K562 (cell line): ENCODE measurements around the gene UBE3B. TPM values are rescaled to one million over a fixed set of nuclear protein-coding genes. Genes with fewer than 3 reads are reported as not detected.

Experiments used
- ATAC-seq: fragments of 200-7000 bp; cut with Tn5 transposase; 3 replicates; pipeline ENCODE4 v1.9.1; 2020; ENCODE audit warnings: moderate library complexity
- BruUV-seq: library from RNA; stranded (reverse); fragments of 400-500 nt; replicated peaks from 2 replicates; lab custom pipeline; 2021; lab: Mats Ljungman, UMichigan
- CTCF ChIA-PET: fragments of 300-600 bp; formaldehyde crosslinking; extraction: SDS; loops from one replicate; lab custom pipeline; 2021; ENCODE audit warnings: low intra/inter-chr PET ratio; lab: Yijun Ruan, JAX
- POLR2A ChIA-PET: fragments of 300-600, 350-650 bp; sonication (Branson Sonifier 250); formaldehyde crosslinking; extraction: SDS; loops from one replicate; lab custom pipeline; 2021; ENCODE audit warnings: antibody characterized with exemption, inconsistent platforms; lab: Yijun Ruan, JAX
- DNase-seq, 4 experiments: peaks; one replicate each; pipeline versions ENCODE4 v3.0.0 to v3.0.0-alpha.2; 2011 to 2018; ENCODE audit warnings: low spot score in 3 of 4, mixed read lengths in 3 of 4; ENCODE audit errors: extremely low read depth in 1 of 4
- FAIRE-seq: peaks from 2 replicates; lab custom pipeline; 2011; peaks lifted over from hg19 to GRCh38; lab: Jason Lieb, UNC
- H2AFZ ChIP-seq: 2 replicates; pipeline ENCODE4 v1.6.0; 2011; ENCODE audit warnings: low read depth, low read length, control low read depth, inconsistent platforms
- H3K27ac ChIP-seq: fragments of 200-600 bp; 3 replicates; pipeline ENCODE4 v1.8.0; 2011; ENCODE audit warnings: low read depth, mild to moderate bottlenecking, control low read depth, inconsistent platforms, low read length, moderate library complexity, mixed read lengths; ENCODE audit errors: extremely low read depth
- H3K27me3 ChIP-seq, 2 experiments: fragments of 300-600 bp in 1 of 2; 2 replicates in 1 of 2; 3 replicates in 1 of 2; pipeline versions ENCODE4 v1.6.0 to v1.8.0; 2011; ENCODE audit warnings: inconsistent platforms in 2 of 2, low read length in 2 of 2, mild to moderate bottlenecking in 1 of 2, mixed read lengths in 1 of 2, moderate library complexity in 1 of 2; ENCODE audit not compliant: control insufficient read depth in 2 of 2, insufficient read depth in 2 of 2
- H3K36me3 ChIP-seq: fragments of 300-600 bp; 3 replicates; pipeline ENCODE4 v1.8.0; 2011; ENCODE audit warnings: mild to moderate bottlenecking, low read length, inconsistent platforms; ENCODE audit not compliant: control insufficient read depth, insufficient read depth
- H3K4me1 ChIP-seq, 2 experiments: fragments of 200-600 bp in 1 of 2; replicated peaks in 1 of 2; 2 replicates in 1 of 2; 3 replicates in 1 of 2; pipeline versions ENCODE4 v1.5.1 to v1.8.0; 2011; ENCODE audit warnings: inconsistent platforms in 2 of 2, low read length in 2 of 2, mild to moderate bottlenecking in 1 of 2, mixed read lengths in 1 of 2, moderate library complexity in 1 of 2; ENCODE audit not compliant: control insufficient read depth in 2 of 2, insufficient read depth in 2 of 2
- H3K4me2 ChIP-seq: 2 replicates; pipeline ENCODE4 v1.6.1; 2011; ENCODE audit warnings: low read length, control low read depth, inconsistent platforms, mixed read lengths; ENCODE audit not compliant: insufficient read depth
- H3K4me3 ChIP-seq: fragments of 200-600 bp; sonication (generic), shearing (Covaris generic); 2 replicates; pipeline ENCODE4 v1.5.1; 2016; ENCODE audit warnings: control low read depth, inconsistent platforms
- H3K79me2 ChIP-seq: fragments of 200-600 bp; 3 replicates; pipeline ENCODE4 v1.8.0; 2011; ENCODE audit warnings: low read length, inconsistent platforms; ENCODE audit not compliant: control insufficient read depth, insufficient read depth
- H3K9ac ChIP-seq, 2 experiments: 2 replicates each; pipeline versions ENCODE4 v1.6.0 to v1.6.1; 2011; ENCODE audit warnings: low read depth in 2 of 2, low read length in 2 of 2, control low read depth in 1 of 2, inconsistent platforms in 1 of 2, mild to moderate bottlenecking in 1 of 2, mixed read lengths in 1 of 2; ENCODE audit not compliant: insufficient read depth in 1 of 2
- H3K9me1 ChIP-seq: one replicate; pipeline ENCODE4 v1.6.0; 2011; ENCODE audit warnings: inconsistent platforms, mild to moderate bottlenecking, low read length, moderate library complexity; ENCODE audit not compliant: control insufficient read depth, insufficient read depth
- H3K9me3 ChIP-seq: replicated peaks from 2 replicates; pipeline ENCODE4 v1.5.1; 2011; ENCODE audit warnings: low read depth, low read length, inconsistent platforms; ENCODE audit not compliant: control insufficient read depth, insufficient read depth
- H4K20me1 ChIP-seq: replicated peaks from 2 replicates; pipeline ENCODE4 v1.6.1; 2011; ENCODE audit warnings: low read length, inconsistent platforms, mixed read lengths; ENCODE audit not compliant: control insufficient read depth, insufficient read depth
- HDAC2 ChIP-seq: fragments of 450-650 bp; IDR thresholded peaks from 2 replicates; pipeline ENCODE4 v1.6.1; 2016; ENCODE audit warnings: mild to moderate bottlenecking
- HMG20B ChIP-seq: fragments of 250-450 bp; sonication (Bioruptor Pico); IDR thresholded peaks from 2 replicates; pipeline ENCODE4 v1.5.0; 2021; ENCODE audit warnings: mild to moderate bottlenecking
- NBN ChIP-seq: fragments of 450-650 bp; IDR thresholded peaks from 2 replicates; pipeline ENCODE4 v1.6.1; 2016; ENCODE audit warnings: low read depth, mild to moderate bottlenecking
- SMARCA5 ChIP-seq: fragments of 450-650 bp; IDR thresholded peaks from 2 replicates; pipeline ENCODE4 v1.6.1; 2016
- TEAD1 ChIP-seq, 2 experiments: fragments of 450-650 bp in 1 of 2; sonication (generic) in 1 of 2; formaldehyde crosslinking; IDR thresholded peaks; 2 replicates each; pipeline versions ENCODE4 v1.4.0 to v1.8.0; 2020 to 2022; ENCODE audit warnings: mild to moderate bottlenecking in 2 of 2, missing genetic modification reagents in 1 of 2
- WGBS: fragments of 100-300 bp; shearing (Covaris generic); methylation state at CpG from one replicate; pipeline ENCODE4 v1.1.6; 2016; ENCODE audit warnings: low coverage, mixed read lengths; ENCODE audit not compliant: insufficient coverage; ENCODE audit errors: missing lambda C conversion rate; 5-methylcytosine and 5-hydroxymethylcytosine counted together
- in situ Hi-C: fragments of 300-500 bp; cut with MboI; formaldehyde crosslinking; loops from 4 replicates; pipeline ENCODE4 v1.15.0; 2018; ENCODE audit warnings: inconsistent platforms, mixed read lengths
- intact Hi-C: fragments of 100-400 bp; cut with micrococcal nuclease; formaldehyde crosslinking; loops from 2 replicates; pipeline ENCODE4 v1.14.2; 2022
- polyA plus RNA-seq, 8 experiments: library from polyadenylated mRNA; depleted of rRNA in 4 of 8; stranded (reverse) in 5 of 8; unstranded in 3 of 8; fragments of >200 nt; fragmentation: Nextera tagmentation in 2 of 8; fragmentation: Illumina TruSeq in 1 of 8; extraction: Ambion mirVana in 2 of 8; extraction: Trizol in 1 of 8; gene quantifications; 2 replicates each; pipeline versions ENCODE4 v1.2.1 to v1.2.3, GENCODE V29; 2011 to 2014; ENCODE audit warnings: inconsistent platforms in 1 of 8, missing spikeins in 1 of 8
- total RNA-seq, 7 experiments: library from RNA; depleted of rRNA in 6 of 7; stranded (reverse); fragments of >200 nt in 6 of 7; fragmentation: Illumina TruSeq in 2 of 7; extraction: Trizol in 2 of 7; gene quantifications; 2 replicates each; pipeline versions ENCODE4 v1.2.1 to v1.2.3, GENCODE V29; 2011 to 2021; ENCODE audit warnings: low replicate concordance in 1 of 7
- TF ChIP-seq, protein P1 (sequence below), 2 experiments: fragments of 450-650 bp; IDR thresholded peaks; 2 replicates each; pipeline ENCODE4 v1.6.1; 2016; ENCODE audit warnings: mild to moderate bottlenecking in 2 of 2, borderline replicate concordance in 1 of 2, low read depth in 1 of 2, moderate library complexity in 1 of 2

UBE3B gene
- total and polyA plus RNA-seq, 9 of the 15 experiments (the other 6 are each of a cell fraction or from before 2014, with no cell fraction given) = 7.6 to 23.6 (median 15.5) TPM

DNA sequence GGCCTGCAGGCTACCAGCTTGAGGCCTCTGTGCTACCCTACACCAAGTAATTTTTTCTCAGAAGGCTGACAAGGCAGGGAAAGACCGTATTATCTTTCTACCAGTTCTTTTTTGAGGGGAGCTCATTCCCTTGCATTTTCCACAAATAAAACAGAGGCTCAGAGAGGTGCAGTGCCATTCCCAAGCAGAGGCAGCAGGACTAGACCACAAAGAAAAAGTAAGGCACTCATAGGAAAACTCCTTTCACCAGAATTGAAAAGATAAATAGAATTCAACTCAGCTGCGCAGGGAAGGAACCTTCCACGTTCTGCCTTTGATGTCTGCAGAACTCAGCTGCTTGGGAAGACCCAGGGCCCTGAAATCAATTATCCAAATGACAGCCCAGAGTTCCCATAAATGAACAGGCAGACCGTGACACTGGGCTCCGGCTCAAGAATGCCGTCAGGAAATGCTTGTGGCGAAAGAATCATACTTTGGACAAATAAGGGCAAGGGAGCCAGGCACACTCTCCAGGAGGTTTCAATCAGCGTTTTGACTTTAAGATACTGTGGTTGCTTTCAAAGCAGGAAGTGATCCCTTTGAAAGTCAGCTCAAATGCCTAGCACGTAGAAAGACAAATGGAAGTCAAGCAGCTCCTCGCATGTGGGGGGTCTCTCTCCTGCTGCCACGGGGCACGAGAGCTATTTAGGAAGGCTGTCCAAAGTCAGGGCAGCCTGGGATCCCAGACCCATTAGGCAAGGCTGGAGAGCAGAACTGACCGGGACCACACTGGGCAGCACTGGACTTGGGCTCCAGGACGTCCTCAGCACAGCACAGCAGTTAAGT lies 14.4 kb upstream of the UBE3B start:
- ChIA-PET POLR2A (interaction anchor here (0.7 to 2.4 kb wide), 6 partner anchors 10 to 197 kb away, joined by 3 to 9 read pairs (median 4); partner anchors contain the start of genes KCTD10 and UBE3B), CTCF (no interaction called here)
- TF ChIP-seq HDAC2 (no peak), NBN (no peak), TEAD1 (CRISPR knock-in tag; IDR thresholded peaks at IDR 0.05) (no peak)
- no TSS peak for BruUV-seq
- 59% methylated on average over 13 of the region's 14 CpGs for WGBS
- intact Hi-C loops = no loop called here
- no peaks in the 10 kb centered on the region for H3K9me1 ChIP-seq
- H3K4me2 ChIP-seq = no peak overlapping the region
- peaks cover 57% of the 10 kb centered on the region for H3K79me2 ChIP-seq
- in situ Hi-C loops = no loop called here
- H3K9ac ChIP-seq = peak overlapping the region in 1 of 2 experiments; percentile 78; a peak in 1 of 4 replicates
- peak overlapping the region; percentile 26; the same call in 2 of the 3 replicates for H3K27ac ChIP-seq
- DNase-seq (no peak), ATAC-seq (no peak), FAIRE-seq (no peak)
- peaks cover 36 to 41% of the 10 kb centered on the region in 2 experiments for H3K4me1 ChIP-seq
- no peak overlapping the region for H2AFZ ChIP-seq
- H3K9me3 ChIP-seq = no peaks in the 10 kb centered on the region
- peaks cover 44% of the 10 kb centered on the region for H3K36me3 ChIP-seq
- no peak overlapping the region for H3K4me3 ChIP-seq
- peaks cover 14% of the 10 kb centered on the region; the same call in 1 of the 2 replicates for H4K20me1 ChIP-seq
- no peaks in the 10 kb centered on the region for H3K27me3 ChIP-seq

DNA sequence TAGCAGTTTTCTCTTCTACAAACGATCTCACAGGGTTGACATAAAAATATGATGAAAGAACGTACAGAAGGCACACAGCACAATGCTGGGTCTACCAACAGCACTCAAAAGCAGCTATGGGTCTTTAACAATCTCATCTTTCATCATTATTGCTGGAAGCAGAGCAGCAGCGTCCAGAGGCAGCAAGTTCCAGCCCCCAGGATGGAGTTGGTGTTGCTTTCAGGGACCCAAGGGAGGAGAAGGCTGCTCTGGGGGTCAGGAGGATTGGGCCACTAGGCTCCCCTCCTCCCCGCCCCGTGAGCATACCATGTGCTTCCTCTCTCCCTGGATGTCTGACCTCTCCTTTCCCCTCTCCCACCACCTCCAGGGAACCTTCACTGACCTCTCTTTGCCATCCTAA lies 13.7 kb upstream of the UBE3B start:
- TF ChIP-seq, protein P1, sequence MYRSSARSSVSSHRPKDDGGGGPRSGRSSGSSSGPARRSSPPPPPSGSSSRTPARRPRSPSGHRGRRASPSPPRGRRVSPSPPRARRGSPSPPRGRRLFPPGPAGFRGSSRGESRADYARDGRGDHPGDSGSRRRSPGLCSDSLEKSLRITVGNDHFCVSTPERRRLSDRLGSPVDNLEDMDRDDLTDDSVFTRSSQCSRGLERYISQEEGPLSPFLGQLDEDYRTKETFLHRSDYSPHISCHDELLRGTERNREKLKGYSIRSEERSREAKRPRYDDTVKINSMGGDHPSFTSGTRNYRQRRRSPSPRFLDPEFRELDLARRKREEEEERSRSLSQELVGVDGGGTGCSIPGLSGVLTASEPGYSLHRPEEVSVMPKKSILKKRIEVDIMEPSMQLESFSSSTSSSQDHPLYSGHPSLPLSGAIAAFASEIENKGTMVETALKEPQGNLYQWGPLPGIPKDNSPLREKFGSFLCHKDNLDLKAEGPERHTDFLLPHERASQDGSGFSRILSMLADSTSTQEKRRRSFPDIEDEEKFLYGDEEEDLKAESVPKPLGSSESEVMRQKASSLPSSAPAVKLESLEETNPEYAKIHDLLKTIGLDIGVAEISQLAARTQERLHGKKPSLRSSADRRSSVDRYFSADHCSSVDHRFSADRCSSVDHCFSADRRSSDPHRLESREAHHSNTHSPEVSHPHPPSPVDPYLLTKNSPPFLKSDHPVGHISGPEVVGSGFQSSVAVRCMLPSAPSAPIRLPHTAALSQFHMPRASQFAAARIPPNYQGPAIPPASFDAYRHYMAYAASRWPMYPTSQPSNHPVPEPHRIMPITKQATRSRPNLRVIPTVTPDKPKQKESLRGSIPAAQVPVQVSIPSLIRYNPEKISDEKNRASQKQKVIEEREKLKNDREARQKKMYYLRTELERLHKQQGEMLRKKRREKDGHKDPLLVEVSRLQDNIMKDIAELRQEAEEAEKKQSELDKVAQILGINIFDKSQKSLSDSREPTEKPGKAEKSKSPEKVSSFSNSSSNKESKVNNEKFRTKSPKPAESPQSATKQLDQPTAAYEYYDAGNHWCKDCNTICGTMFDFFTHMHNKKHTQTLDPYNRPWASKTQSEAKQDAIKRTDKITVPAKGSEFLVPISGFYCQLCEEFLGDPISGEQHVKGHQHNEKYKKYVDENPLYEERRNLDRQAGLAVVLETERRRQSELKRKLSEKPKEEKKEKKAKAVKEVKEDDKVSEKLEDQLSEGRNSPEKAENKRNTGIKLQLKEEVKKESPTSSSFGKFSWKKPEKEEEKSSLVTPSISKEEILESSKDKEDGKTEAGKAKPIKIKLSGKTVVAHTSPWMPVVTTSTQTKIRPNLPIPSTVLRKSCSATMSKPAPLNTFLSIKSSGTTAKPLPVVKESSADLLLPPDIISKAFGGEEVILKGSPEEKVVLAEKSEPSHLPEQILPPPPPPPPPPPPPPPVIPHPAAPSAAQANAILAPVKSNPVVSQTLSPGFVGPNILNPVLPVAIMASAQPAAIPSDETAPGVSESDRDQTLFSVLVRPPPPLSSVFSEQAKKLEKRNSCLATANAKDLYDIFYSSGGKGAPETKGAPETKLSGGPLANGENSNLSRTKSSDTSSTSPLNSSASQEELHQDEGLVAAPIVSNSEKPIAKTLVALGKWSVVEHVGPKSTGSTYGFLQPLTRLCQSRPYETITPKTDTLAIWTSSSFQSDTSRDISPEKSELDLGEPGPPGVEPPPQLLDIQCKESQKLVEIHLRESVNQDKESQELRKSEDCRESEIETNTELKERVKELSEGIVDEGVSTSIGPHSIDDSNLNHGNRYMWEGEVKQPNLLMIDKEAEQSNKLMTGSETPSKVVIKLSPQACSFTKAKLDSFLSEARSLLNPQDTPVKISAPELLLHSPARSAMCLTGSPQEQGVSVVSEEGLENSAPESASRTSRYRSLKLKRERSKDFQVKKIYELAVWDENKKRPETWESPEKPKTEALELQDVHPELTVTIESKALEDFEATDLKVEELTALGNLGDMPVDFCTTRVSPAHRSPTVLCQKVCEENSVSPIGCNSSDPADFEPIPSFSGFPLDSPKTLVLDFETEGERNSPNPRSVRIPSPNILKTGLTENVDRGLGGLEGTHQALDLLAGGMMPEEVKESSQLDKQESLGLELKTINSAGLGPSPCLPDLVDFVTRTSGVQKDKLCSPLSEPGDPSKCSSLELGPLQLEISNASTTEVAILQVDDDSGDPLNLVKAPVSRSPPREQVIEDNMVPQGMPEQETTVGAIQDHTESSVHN (IDR thresholded peaks at IDR 0.05; ENCODE audit: borderline replicate concordance in 1 of 2, low read depth in 1 of 2) = no peak
- TF ChIP-seq HMG20B (CRISPR knock-in tag) (no peak), SMARCA5 (no peak)
- no peak overlapping the region for H3K27ac ChIP-seq
- H3K27me3 ChIP-seq = no peaks in the 10 kb centered on the region
- in situ Hi-C loops (no loop called here), intact Hi-C loops (no loop called here)
- H3K4me3 ChIP-seq = no peak overlapping the region
- H3K9ac ChIP-seq = peak overlapping the region in 1 of 2 experiments; percentile 63; a peak in 1 of 4 replicates
- H3K9me3 ChIP-seq = no peaks in the 10 kb centered on the region
- H3K9me1 ChIP-seq = no peaks in the 10 kb centered on the region
- H3K36me3 ChIP-seq = peaks cover 44% of the 10 kb centered on the region; the same call in 2 of the 3 replicates
- ATAC-seq = no peak
- peaks cover 38 to 40% of the 10 kb centered on the region in 2 experiments for H3K4me1 ChIP-seq
- no peak for FAIRE-seq
- no TSS peak for BruUV-seq
- peaks cover 14% of the 10 kb centered on the region; the same call in 1 of the 2 replicates for H4K20me1 ChIP-seq
- ChIA-PET POLR2A (interaction anchor here (0.8 to 2.4 kb wide), 3 partner anchors 10 to 28 kb away, joined by 3 to 9 read pairs (median 4); no protein-coding TSS in a partner anchor), CTCF (no interaction called here)
- no peak overlapping the region for H2AFZ ChIP-seq
- H3K4me2 ChIP-seq = no peak overlapping the region
- DNase-seq = no peak
- peaks cover 55% of the 10 kb centered on the region for H3K79me2 ChIP-seq
- 56% methylated on average over 3 of the region's 5 CpGs for WGBS
